Activated CD4-positive, alpha-beta T cell treated with anti-CD3 and anti-CD28 coated beads for 1 hour (primary cell): ENCODE data around the gene CHAD.
"Not testable (repeated sequence)": the region's sequence is repeated elsewhere in the genome, so short reads cannot be mapped to it uniquely, and the experiment has no call there.

Source experiments
- DNase-seq: peaks from one replicate; pipeline ENCODE4 v3.0.0-alpha.2; 2020

CHAD gene

DNA sequence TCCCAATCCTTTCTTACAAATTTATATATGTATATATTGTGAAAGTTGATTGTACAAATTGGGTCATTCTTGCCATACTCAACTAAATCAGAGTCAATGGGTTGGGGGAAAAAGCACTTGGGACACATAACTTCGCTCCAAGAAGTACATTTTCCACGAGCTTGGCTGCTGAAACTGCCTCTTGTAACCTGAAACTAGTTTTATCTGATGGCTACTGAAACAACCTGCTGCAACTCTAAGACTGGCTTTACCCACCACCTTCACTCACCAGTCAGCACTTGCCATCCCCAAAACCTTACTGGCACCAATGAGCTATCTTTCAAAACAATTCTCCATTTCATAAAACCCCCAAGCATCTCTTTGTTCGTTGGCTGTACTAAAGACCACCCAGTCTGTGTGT, 25.1 kb upstream of the CHAD start:
- DNase-seq = no peak

- no peak for DNase-seq
These were observed 23.5 kb upstream of the CHAD start for GRCh38 chr17:50492214-50492613.

GRCh38 chr17:50491505-50491904, 22.8 kb upstream of the CHAD start:
- no peak for DNase-seq

DNA sequence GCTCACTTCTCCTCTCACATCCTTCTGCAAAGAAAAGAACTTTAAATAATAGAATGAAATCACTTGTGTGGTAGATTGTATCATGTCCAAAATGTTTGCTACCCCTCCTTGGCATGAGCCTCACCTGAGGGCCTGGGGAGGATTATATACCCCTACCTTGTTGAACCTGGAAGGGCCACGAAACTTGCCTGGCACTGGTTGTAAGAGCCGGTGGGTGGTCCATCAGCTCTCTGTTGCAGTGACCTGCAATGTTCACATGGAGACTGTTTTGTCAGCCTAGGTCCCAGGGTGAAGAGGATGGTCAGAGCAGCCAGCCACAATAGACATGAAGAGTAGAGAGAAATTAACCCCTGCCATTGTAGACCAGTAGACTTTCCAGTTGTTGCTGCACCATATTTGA, 20.2 kb upstream of the CHAD start:
- DNase-seq = no peak

GRCh38 chr17:50487213-50488096, 18.8 kb upstream of the CHAD start:
- DNase-seq = no peak

- no peak for DNase-seq
These were observed 15.9 kb upstream of the CHAD start for GRCh38 chr17:50484386-50485155.

DNA sequence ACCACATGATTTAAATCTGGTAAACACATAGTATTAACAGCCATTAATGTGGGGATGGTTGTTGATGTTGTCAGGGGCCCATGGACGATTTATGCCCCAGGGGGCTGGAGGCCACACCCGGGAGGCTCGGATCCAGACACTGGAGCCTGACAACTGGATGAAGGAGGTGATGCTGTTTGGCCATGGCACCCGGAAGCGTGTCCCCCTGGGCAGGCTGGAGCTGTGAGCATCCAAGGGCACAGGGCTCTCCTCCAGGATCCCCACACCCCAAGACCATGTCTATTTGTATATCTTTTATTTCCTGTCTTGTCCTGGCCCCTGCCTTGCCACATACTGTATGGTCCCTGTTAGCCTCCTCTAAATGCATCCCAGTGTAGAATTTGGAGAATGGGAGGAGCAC, 14.6 kb upstream of the CHAD start:
- no peak for DNase-seq

DNA sequence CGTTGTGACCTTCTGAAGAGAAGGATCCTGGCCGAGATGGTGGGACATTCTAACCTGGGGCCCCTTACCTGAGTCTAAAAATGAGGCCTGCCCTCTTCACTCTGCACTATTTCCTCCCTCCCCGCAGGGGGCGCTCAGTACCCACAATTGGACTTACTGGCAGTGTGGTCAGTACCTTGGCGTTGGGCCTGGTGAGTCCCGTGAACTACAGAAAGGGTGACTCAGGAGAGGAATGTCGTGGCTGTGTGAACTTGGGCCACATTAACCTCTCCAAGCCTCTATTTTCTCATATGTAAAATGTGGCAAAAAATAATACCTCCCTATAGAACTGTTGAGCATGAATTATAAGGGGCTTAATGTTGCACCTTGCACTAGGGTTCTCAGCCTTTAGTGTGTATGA, 13.8 kb upstream of the CHAD start:
- peak; percentile 50 for DNase-seq

DNA sequence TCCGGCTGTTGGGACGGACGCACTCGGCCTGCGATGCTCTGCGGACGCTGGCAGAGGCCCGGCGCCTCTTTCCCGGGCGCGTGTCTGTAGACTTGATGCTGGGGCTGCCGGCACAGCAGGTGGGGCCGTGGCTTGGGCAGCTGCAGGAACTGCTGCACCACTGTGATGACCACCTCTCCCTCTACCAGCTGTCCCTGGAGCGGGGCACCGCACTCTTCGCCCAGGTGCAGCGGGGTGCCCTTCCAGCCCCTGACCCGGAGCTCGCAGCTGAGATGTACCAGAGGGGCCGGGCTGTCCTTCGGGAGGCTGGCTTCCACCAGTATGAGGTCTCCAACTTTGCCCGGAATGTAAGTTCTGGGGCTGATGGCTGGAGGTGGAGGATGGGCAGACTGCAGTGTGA, 13.4 kb upstream of the CHAD start:
- DNase-seq = no peak

DNA sequence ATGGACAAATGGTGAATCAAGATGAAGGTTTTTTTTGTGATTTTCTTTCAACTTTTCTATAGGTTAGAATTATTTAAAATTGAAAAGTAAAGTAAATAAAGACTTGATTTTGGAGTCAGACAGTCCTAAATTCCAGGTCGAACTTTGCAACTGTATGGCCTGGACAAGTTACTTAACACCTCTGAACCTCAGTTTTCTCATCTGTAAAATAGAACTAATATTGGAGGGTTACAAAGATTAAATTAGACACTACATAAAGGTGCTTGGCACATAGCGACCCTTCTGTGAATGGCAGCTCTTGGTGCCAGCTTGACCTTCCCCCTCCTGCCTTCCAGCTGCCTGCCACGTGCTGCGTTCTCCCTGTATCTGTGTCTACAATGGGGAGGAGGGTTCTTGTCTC, 13.0 kb upstream of the CHAD start:
- DNase-seq = no peak

GRCh38 chr17:50480854-50481490, 12.3 kb upstream of the CHAD start:
- no peak for DNase-seq

DNA sequence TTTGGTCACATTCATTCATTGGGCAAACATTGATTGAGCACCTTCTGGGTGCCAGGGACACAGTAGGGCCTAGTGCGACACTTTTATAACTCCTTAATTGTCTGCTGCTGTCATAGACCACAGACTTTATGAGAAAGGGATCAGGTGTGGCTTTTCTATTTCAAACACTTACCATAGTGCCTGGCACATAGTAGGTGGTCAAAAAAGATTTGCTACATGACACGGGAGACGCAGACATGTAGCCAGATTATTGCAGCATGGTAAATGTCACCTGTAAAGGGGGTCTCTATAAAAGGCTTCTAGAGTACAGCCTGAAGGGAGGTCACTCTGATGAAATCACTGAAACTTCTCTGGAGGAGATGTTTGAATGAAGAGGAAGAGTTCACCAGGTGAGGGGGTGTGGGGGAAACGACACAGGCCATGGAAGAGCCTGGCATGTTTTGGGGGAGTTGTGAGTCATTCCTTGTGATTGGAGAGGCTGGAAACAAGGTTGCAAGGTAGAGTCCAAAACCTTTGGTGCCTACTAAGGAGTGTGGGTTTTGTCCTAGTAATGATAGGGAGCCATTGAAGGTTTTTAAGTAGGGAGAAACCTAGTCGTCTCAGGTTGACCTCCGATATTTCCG, 11.6 kb upstream of the CHAD start:
- DNase-seq = no peak

DNA sequence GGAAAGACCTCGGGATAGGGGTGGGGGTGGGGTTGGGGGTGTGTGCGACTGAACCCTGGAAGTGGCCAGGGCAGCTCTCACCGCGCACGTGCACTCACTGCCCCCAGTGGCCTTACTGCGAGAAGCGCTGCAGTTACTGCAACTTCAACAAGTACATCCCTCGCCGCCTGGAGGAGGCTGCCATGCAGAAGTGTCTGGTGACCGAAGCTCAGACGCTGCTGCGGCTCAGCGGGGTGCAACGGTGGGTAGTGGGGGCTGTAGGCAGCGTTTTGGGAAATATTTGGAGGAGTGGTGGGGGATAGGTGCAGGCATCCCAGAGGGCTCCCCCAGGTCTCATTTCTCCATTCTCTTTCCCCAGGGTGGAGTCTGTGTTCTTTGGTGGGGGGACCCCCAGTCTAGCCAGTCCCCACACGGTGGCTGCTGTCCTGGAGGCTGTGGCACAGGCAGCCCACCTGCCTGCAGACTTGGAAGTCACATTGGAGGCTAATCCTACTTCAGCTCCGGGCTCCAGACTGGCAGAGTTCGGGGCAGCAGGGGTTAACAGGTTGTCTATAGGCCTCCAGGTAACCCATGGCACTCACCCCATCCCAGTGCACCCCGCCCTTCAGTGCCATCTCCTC, 11.0 kb upstream of the CHAD start:
- DNase-seq = peak; percentile 55

DNA sequence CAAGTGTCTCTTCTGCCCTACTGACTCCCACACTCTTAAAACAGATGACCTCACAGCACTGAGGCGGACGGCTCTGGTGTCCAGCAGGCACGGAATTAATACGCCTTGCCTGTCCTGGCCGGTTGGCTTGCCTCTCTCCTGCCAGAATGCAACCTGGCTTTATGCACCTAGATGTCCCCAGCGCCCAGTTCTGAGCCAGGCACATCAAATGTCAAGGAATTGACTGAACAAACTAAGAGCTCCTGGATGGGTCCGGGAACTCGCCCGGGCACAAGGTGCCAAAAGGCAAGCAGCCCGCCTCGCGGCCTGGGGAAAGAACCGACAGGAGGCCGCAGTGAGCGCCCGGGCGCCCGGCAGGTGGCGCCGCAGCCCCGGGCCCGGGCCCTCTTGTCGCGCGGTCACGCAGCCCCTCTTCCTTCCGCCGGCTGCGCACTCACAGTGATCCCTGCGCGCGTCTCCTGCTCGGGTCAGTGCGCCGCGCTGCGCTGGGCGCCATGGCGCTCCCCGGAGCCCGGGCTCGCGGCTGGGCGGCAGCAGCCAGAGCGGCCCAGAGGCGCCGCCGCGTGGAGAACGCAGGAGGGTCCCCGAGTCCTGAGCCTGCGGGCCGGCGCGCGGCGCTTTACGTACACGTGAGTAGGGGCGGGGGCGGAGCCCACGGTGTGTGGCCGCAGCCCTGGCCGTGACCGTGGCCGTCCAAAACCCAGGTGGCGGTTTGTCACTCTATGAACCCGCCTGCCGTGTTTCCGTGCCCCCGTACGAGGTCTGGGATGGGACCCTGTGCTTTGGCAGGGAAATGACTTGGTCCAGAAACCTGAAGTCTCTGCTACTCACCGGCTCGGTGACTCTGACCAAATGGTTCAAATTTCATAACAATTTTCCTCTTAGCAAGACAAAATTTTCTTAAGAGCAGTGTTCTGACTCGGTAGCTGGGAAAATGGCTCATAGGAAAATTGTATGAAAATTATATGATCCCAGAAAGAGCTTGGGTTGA, 10.0 kb upstream of the CHAD start, which contains the start of gene RSAD1:
TSS of gene RSAD1 (plus strand) at position 470 of the 991 bp plus-strand sequence. CDS start at position 495, 25 bp downstream.
- peak; percentile 79 for DNase-seq

DNA sequence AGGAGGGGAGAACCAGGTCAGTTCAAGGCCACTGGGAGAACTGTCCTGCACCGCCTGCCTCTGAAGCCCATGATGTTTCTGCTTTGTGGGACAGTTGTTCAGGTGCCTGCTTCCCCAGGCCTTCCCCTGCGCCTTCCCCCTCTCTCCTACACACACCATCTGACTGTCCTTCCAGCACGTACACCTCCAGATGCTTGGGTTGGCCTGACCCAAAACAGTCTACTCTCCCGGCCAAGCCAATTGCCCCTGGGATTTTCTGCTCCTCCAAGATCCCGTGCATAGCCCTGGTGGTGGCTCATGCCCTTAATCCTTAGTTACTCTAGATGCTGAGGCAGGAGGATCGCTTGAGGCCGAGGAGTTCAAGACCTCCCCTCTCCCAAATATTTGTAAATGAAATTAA, 9.3 kb upstream of the CHAD start:
- no peak for DNase-seq

DNA sequence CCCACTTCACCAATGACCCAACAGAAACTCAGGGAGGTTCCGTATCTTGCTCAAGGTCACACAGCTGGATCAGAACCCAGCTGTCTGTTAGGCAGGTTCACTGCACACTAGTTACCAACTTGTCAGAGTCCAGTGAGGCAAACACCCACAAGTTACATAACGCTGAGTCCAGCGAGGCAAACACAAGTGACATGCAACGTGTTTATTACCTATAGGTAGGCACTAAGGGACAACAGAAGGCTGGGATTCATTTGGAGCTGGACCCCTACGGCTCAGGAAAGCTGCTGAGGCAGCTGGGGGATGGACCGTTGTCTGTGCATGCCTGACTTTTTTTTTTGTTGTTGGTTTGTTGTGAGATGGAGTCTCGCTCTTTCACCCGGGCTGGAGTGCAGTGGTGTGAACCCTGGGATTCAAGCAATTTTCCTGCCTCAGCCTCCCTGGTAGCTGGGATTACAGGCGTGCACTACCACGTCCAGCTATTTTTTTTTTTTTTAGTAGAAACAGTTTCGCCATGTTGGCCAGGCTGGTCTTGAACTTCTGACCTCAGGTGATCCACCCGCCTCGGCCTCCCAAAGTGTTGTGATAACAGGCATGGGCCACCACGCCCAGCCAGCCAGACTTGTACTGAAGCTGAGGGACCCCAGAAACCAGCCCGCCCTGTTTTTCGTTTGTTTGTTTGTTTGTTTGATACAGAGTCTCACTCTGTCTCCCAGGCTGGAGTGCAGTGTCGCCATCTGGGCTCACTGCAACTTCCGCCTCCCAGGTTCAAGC, 8.1 kb upstream of the CHAD start:
- DNase-seq = no peak

- not testable (repeated sequence) for DNase-seq
These were observed 7.3 kb upstream of the CHAD start for GRCh38 chr17:50475775-50476544.

GRCh38 chr17:50475362-50475761, 6.7 kb upstream of the CHAD start:
- DNase-seq = no peak

- DNase-seq = no peak
These were observed 5.8 kb upstream of the CHAD start for GRCh38 chr17:50474523-50474922.

GRCh38 chr17:50473901-50474300, 5.2 kb upstream of the CHAD start:
- DNase-seq = no peak
